Sigmoid colon (tissue), 7 donors: ENCODE measurements around the gene TMTC1. TPM values are rescaled to one million over a fixed set of nuclear protein-coding genes. Genes with fewer than 3 reads are reported as not detected.

ENCODE experiments used
- DNase-seq: peaks from one replicate; pipeline ENCODE4 v3.0.0-alpha.2; 2019
- H3K27ac ChIP-seq, 4 donors: fragments of 200-600 bp; sonication (generic); one replicate each; pipeline ENCODE4 v1.5.1; 2016 to 2019; ENCODE audit warnings: mild to moderate bottlenecking in 1 of 4
- H3K27me3 ChIP-seq, 3 donors: fragments of 200-600 bp; sonication (generic); one replicate each; pipeline ENCODE4 v1.5.1; 2019; ENCODE audit warnings: mild to moderate bottlenecking in 1 of 3
- H3K36me3 ChIP-seq, 4 donors: fragments of 200-600 bp; sonication (generic); one replicate each; pipeline ENCODE4 v1.5.1; 2016 to 2019
- H3K4me1 ChIP-seq, 4 donors: fragments of 200-600 bp; sonication (generic); one replicate each; pipeline ENCODE4 v1.5.1; 2017 to 2019
- H3K4me3 ChIP-seq, 4 donors: fragments of 200-600 bp; sonication (generic); one replicate each; pipeline ENCODE4 v1.5.1; 2017 to 2019; ENCODE audit warnings: mild to moderate bottlenecking in 2 of 4, moderate library complexity in 1 of 4
- H3K9me3 ChIP-seq, 4 donors: fragments of 200-600 bp in 3 of 4; sonication (generic) in 3 of 4; one replicate each; pipeline versions ENCODE4 v1.5.1 to v1.6.1; 2013 to 2019
- CTCF ChIP-seq, 4 experiments: fragments of 450-650 bp in 3 of 4; fragments of 200-600 bp in 1 of 4; IDR thresholded peaks; one replicate each; pipeline ENCODE4 v1.5.1; 2016 to 2019; ENCODE audit warnings: antibody characterized with exemption in 4 of 4, mild to moderate bottlenecking in 3 of 4, moderate library complexity in 2 of 4
- EP300 ChIP-seq, 4 donors: sonication (generic); formaldehyde crosslinking; IDR thresholded peaks; one replicate each; pipeline ENCODE4 v1.6.1; 2017; ENCODE audit warnings: antibody characterized with exemption in 4 of 4
- POLR2A ChIP-seq, 2 donors: fragments of 450-650 bp; IDR thresholded peaks; one replicate each; pipeline ENCODE4 v1.6.1; 2016; ENCODE audit warnings: antibody characterized with exemption in 2 of 2, mild to moderate bottlenecking in 2 of 2, moderate library complexity in 2 of 2
- POLR2AphosphoS5 ChIP-seq, 4 donors: sonication (generic); formaldehyde crosslinking; IDR thresholded peaks; one replicate each; pipeline ENCODE4 v1.6.1; 2017; ENCODE audit warnings: antibody characterized with exemption in 4 of 4
- WGBS, 2 donors: extraction: QIAGEN DNeasy Blood & Tissue Kit; methylation state at CpG; one replicate each; pipeline ENCODE4 v1.1.7; 2013; 5-methylcytosine and 5-hydroxymethylcytosine counted together
- intact Hi-C: fragments of 100-400 bp; cut with DNase I; formaldehyde crosslinking; loops from one replicate; pipeline ENCODE4 v1.15.1; 2023
- polyA plus RNA-seq, 3 donors: library from polyadenylated mRNA; stranded (reverse); fragments of 200-250 nt; gene quantifications; one replicate each; pipeline ENCODE4 v1.2.3, GENCODE V29; 2013
- total RNA-seq, 4 donors: library from RNA; depleted of rRNA; stranded (reverse); fragments of >200 nt; gene quantifications; one replicate each; pipeline ENCODE4 v1.1.0, GENCODE V29; 2016
- donor health status: healthy with polysubstance abuse.
- donor health status: Bipolar disorder and iron deficiency.
- donor health status: healthy.

TMTC1 gene
- total and polyA plus RNA-seq, 7 donors, result 0.46 to 77.5 (median 61.5) TPM

- peaks cover 0 to 8% (median 2%) of the 10 kb centered on the region in 4 donors for H3K36me3 ChIP-seq
- TF ChIP-seq CTCF (IDR thresholded peaks at IDR 0.05) (no peak), POLR2A (IDR thresholded peaks at IDR 0.05) (no peak), POLR2AphosphoS5 (IDR thresholded peaks at IDR 0.05) (no peak), EP300 (IDR thresholded peaks at IDR 0.05) (no peak)
Measured at GRCh38 chr12:29627221-29627620, 156.5 kb downstream of the TMTC1 start.

GRCh38 chr12:29625359-29625953, 158.3 kb downstream of the TMTC1 start:
- H3K27ac ChIP-seq, result peak overlapping the region in 2 of 4 donors; percentile 34 to 37
- DNase-seq, result no peak
- intact Hi-C loops, result no loop called here
- H3K36me3 ChIP-seq, result peaks cover 0 to 6% (median 0%) of the 10 kb centered on the region in 4 donors
- no peaks in the 10 kb centered on the region for H3K27me3 ChIP-seq
- 30 to 37% methylated on average over 2 of the region's 2 CpGs for WGBS, 2 donors
- H3K4me3 ChIP-seq, result no peak overlapping the region
- H3K9me3 ChIP-seq, result no peaks in the 10 kb centered on the region
- peaks cover 0 to 25% (median 18%) of the 10 kb centered on the region in 4 donors for H3K4me1 ChIP-seq
- TF ChIP-seq POLR2A (IDR thresholded peaks at IDR 0.05) (no peak), EP300 (IDR thresholded peaks at IDR 0.05) (no peak), POLR2AphosphoS5 (IDR thresholded peaks at IDR 0.05) (no peak), CTCF (IDR thresholded peaks at IDR 0.05) (no peak)

More at GRCh38 chr12:29627221-29627620, 156.5 kb downstream of the TMTC1 start:
- H3K4me3 ChIP-seq, result no peak overlapping the region
- no peak for DNase-seq
- 32 to 81% methylated on average over 1 of the region's 1 CpG for WGBS, 2 donors
- H3K4me1 ChIP-seq, result peaks cover 0 to 25% (median 18%) of the 10 kb centered on the region in 4 donors
- no peaks in the 10 kb centered on the region for H3K9me3 ChIP-seq
- H3K27me3 ChIP-seq, result no peaks in the 10 kb centered on the region
- intact Hi-C loops, result no loop called here
- no peak overlapping the region for H3K27ac ChIP-seq

DNA sequence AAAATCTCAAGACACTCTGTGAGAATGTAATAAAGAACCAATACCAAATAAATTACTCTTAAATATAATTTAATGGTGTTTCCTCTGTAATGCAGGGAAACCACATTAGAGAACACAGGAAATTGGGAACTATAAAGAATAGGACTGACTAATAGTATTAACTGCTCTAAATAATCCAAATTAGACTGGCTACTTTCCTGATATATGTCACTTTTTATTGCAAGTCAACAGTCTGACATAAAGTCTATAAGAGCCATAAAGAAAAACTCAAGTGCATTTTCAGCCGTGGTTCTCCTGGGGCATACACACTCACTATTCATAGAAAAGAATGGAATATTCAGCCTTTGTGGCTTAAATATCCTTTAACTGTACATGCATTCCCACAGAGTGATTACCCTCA, 161.5 kb downstream of the TMTC1 start:
- intact Hi-C loops, result no loop called here
- no peaks in the 10 kb centered on the region for H3K27me3 ChIP-seq
- H3K4me1 ChIP-seq, result peaks cover 0 to 25% (median 18%) of the 10 kb centered on the region in 4 donors
- 42 to 70% methylated on average over 1 of the region's 1 CpG for WGBS, 2 donors
- H3K27ac ChIP-seq, result no peak overlapping the region
- no peak overlapping the region for H3K4me3 ChIP-seq
- no peaks in the 10 kb centered on the region for H3K9me3 ChIP-seq
- no peaks in the 10 kb centered on the region for H3K36me3 ChIP-seq
- DNase-seq, result no peak
- TF ChIP-seq POLR2A (IDR thresholded peaks at IDR 0.05) (no peak), CTCF (IDR thresholded peaks at IDR 0.05) (no peak), EP300 (IDR thresholded peaks at IDR 0.05) (no peak), POLR2AphosphoS5 (IDR thresholded peaks at IDR 0.05) (no peak)

DNA sequence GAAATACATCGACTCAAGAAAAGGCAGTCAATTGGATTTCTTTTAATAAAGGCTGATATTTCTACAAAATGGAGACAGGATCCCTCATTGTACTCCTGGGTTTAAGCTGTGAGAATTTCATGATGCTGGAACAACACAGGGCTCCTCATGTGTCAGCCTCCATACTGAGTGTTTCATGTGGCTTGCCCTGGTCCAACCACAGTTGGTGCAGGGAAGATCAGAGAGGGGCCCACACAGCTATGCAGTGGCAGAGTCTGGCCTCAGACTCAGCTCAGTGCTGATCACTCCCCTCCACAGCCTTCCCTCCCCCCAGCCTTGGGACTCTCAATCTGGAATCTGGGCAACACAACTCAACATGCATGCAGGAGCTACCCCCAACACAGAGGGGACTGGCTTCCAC, 163.7 kb downstream of the TMTC1 start:
- Histone ChIP-seq H3K27me3 (no peaks in the 10 kb centered on the region), H3K36me3 (no peaks in the 10 kb centered on the region), H3K4me3 (no peak overlapping the region), H3K27ac (no peak overlapping the region), H3K4me1 (peaks cover 0 to 9% (median 3%) of the 10 kb centered on the region in 4 donors), H3K9me3 (no peaks in the 10 kb centered on the region)
- TF ChIP-seq EP300 (IDR thresholded peaks at IDR 0.05), result no peak
- no peak for TF ChIP-seq POLR2A (IDR thresholded peaks at IDR 0.05)
- no peak for TF ChIP-seq POLR2AphosphoS5 (IDR thresholded peaks at IDR 0.05)
- TF ChIP-seq CTCF (IDR thresholded peaks at IDR 0.05), result no peak
- WGBS, 2 donors, result 93 to 98% methylated on average over 1 of the region's 1 CpG
- intact Hi-C loops, result no loop called here
- DNase-seq, result no peak

DNA sequence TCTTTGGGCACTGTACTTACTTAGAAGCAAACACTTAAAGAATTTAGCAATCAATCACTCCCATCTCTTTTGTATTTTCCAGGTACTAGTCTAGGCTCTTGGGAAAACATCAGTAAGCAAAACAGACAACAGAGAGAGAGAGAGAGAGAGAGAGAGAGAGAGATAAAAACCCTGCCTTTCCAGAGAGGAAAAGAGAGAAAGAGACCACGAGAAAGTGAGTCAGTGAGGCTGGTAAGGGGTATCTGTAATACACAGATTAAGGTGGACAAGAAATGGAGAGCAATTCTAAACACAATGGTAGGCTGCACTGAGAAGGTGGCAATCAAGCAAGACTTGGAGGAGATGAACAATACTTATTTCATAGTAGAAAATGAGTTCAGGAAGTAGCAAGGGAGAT, 166.3 kb downstream of the TMTC1 start:
- Histone ChIP-seq H3K4me3 (no peak overlapping the region), H3K36me3 (peaks cover 0 to 3% (median 0%) of the 10 kb centered on the region in 4 donors), H3K27me3 (no peaks in the 10 kb centered on the region), H3K9me3 (no peaks in the 10 kb centered on the region), H3K27ac (no peak overlapping the region), H3K4me1 (no peaks in the 10 kb centered on the region)
- intact Hi-C loops, result no loop called here
- WGBS, 2 donors, result 21 to 61% methylated on average over 1 of the region's 1 CpG
- no peak for DNase-seq
- TF ChIP-seq EP300 (IDR thresholded peaks at IDR 0.05), result no peak
- no peak for TF ChIP-seq CTCF (IDR thresholded peaks at IDR 0.05)
- no peak for TF ChIP-seq POLR2AphosphoS5 (IDR thresholded peaks at IDR 0.05)
- no peak for TF ChIP-seq POLR2A (IDR thresholded peaks at IDR 0.05)
